Mammary epithelial cell (primary cell): ENCODE data around the gene PDCD7.

Experiments
- EZH2 ChIP-seq: IDR thresholded peaks from 2 replicates; pipeline ENCODE4 v1.6.1; 2012; ENCODE audit warnings: low read length, inconsistent platforms, borderline replicate concordance
- TF ChIP-seq, protein P1 (sequence below), 2 donors: IDR thresholded peaks in 1 of 2; conservative IDR thresholded peaks in 1 of 2; 2 replicates each; pipeline ENCODE4 v1.5.1; 2011 to 2012; ENCODE audit warnings: inconsistent platforms in 2 of 2, low read length in 2 of 2, mild to moderate bottlenecking in 2 of 2, control low read depth in 1 of 2, low read depth in 1 of 2; ENCODE audit not compliant: insufficient read depth in 1 of 2; ENCODE audit errors: extremely low read depth in 1 of 2

DNA sequence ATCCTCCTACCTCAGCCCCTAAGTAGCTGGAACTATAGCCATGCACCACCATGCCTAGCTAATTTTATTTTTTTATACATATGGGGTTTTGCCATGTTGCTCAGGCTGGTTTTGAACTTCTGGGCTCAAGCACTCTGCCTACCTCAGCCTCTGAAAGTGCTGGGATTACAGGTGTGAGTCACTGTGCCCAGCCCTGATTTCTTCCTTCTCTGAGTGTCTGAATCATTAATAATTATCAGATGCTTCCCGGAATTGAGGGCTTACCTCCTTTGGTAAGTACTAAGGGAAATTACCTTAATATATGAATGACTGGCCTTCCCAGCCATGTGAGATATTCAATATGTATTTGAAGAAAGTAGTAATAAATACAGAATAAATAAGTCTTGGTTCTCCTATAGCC lies 44.3 kb upstream of the PDCD7 start:
- TF ChIP-seq, protein P1, sequence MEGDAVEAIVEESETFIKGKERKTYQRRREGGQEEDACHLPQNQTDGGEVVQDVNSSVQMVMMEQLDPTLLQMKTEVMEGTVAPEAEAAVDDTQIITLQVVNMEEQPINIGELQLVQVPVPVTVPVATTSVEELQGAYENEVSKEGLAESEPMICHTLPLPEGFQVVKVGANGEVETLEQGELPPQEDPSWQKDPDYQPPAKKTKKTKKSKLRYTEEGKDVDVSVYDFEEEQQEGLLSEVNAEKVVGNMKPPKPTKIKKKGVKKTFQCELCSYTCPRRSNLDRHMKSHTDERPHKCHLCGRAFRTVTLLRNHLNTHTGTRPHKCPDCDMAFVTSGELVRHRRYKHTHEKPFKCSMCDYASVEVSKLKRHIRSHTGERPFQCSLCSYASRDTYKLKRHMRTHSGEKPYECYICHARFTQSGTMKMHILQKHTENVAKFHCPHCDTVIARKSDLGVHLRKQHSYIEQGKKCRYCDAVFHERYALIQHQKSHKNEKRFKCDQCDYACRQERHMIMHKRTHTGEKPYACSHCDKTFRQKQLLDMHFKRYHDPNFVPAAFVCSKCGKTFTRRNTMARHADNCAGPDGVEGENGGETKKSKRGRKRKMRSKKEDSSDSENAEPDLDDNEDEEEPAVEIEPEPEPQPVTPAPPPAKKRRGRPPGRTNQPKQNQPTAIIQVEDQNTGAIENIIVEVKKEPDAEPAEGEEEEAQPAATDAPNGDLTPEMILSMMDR (conservative IDR thresholded peaks at IDR 0.05 in 1 of 2, IDR thresholded peaks at IDR 0.05 in 1 of 2; ENCODE audit: extremely low read depth in 1 of 2, insufficient read depth in 1 of 2, low read depth in 1 of 2, low read length in 2 of 2) = no peak
- no peak for TF ChIP-seq EZH2
